ENCODE measurements around the gene YTHDC2.
A peak's percentile ranks its signal among the peaks of the same experiment; 100 is the strongest.

The YTHDC2 gene

DNA sequence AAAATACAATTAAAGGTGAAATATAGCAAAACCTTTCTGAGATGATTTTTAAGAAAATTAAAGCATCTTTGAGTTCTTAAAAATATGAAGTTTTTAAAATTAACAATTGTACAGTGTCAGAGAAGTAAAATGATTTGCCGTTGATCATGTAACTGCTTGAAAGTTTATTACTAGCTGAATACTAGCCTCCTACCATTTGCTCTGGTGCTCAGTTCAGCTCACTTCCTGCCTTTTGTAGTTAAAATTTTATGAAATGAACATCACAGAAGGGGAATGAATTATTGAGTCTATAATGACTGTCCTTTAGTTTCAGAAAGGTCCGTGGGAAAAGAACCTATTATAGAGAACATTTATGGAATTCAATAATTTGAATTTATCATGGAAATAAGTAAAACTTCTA, 9.7 kb downstream of the YTHDC2 start:
- Histone ChIP-seq H3K27ac (ENCODE audit: poor library complexity, severe bottlenecking) (no peak overlapping the region), H3K9me3 (ENCODE audit: severe bottlenecking) (no peaks in the 10 kb centered on the region), H3K4me1 (ENCODE audit: insufficient read depth, poor library complexity, severe bottlenecking) (peaks cover 43% of the 10 kb centered on the region), H3K4me3 (ENCODE audit: severe bottlenecking) (no peak overlapping the region), H3K36me3 (ENCODE audit: low read depth) (peaks cover 64% of the 10 kb centered on the region), H3K27me3 (ENCODE audit: insufficient read depth, poor library complexity, severe bottlenecking) (no peaks in the 10 kb centered on the region)
- no peak for ATAC-seq (ENCODE audit: low read depth)
- TF ChIP-seq, protein P1, sequence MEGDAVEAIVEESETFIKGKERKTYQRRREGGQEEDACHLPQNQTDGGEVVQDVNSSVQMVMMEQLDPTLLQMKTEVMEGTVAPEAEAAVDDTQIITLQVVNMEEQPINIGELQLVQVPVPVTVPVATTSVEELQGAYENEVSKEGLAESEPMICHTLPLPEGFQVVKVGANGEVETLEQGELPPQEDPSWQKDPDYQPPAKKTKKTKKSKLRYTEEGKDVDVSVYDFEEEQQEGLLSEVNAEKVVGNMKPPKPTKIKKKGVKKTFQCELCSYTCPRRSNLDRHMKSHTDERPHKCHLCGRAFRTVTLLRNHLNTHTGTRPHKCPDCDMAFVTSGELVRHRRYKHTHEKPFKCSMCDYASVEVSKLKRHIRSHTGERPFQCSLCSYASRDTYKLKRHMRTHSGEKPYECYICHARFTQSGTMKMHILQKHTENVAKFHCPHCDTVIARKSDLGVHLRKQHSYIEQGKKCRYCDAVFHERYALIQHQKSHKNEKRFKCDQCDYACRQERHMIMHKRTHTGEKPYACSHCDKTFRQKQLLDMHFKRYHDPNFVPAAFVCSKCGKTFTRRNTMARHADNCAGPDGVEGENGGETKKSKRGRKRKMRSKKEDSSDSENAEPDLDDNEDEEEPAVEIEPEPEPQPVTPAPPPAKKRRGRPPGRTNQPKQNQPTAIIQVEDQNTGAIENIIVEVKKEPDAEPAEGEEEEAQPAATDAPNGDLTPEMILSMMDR (IDR thresholded peaks at IDR 0.05; ENCODE audit: poor library complexity, severe bottlenecking), result no peak
- no peak for DNase-seq (ENCODE audit: low spot score)

DNA sequence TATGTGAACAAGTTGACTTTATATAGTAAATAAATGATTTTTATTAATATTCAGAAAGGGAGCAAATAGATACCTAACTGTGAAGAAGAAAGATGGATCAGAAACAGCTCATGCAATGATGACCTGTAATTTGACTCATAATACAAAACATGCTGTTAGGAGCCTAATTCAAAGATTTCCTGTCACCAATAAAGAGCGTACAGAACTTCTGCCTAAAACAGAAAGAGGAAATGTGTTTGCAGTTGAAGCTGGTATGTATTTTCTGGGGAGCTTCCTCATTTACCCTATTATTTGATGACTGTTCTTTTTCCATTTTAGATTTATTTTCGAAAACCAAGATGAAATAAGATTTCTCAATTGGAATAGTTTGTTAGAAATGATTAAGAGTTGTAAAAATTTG, 11.4 kb downstream of the YTHDC2 start:
- peaks cover 44% of the 10 kb centered on the region for H3K4me1 ChIP-seq (ENCODE audit: insufficient read depth, poor library complexity, severe bottlenecking)
- no peaks in the 10 kb centered on the region for H3K27me3 ChIP-seq (ENCODE audit: insufficient read depth, poor library complexity, severe bottlenecking)
- DNase-seq (ENCODE audit: low spot score), result no peak
- ATAC-seq (ENCODE audit: low read depth), result no peak
- no peak overlapping the region for H3K4me3 ChIP-seq (ENCODE audit: severe bottlenecking)
- TF ChIP-seq, protein P1 (IDR thresholded peaks at IDR 0.05; ENCODE audit: poor library complexity, severe bottlenecking), result no peak
- peaks cover 58% of the 10 kb centered on the region for H3K36me3 ChIP-seq (ENCODE audit: low read depth)
- H3K9me3 ChIP-seq (ENCODE audit: severe bottlenecking), result no peaks in the 10 kb centered on the region
- no peak overlapping the region for H3K27ac ChIP-seq (ENCODE audit: poor library complexity, severe bottlenecking)

DNA sequence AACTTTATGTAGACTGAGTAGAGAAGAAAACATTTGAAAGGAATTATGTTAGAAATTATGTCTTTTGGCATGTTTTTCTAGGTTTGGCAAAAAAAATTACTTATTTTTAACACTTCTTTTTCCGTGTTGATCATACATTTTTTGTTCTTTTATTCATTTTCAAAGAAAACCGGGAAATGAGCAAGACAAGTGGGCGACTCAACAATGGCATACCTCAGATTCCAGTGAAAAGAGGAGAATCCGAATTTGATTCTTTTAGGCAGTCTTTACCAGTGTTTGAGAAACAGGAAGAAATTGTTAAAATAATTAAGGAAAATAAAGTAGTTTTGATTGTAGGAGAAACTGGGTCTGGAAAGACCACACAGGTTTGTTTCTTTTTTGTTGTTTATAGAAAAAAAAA, 12.9 kb downstream of the YTHDC2 start:
- Histone ChIP-seq H3K4me3 (ENCODE audit: severe bottlenecking) (no peak overlapping the region), H3K9me3 (ENCODE audit: severe bottlenecking) (no peaks in the 10 kb centered on the region), H3K27me3 (ENCODE audit: insufficient read depth, poor library complexity, severe bottlenecking) (no peaks in the 10 kb centered on the region), H3K27ac (ENCODE audit: poor library complexity, severe bottlenecking) (peak overlapping the region; percentile 4), H3K4me1 (ENCODE audit: insufficient read depth, poor library complexity, severe bottlenecking) (peaks cover 44% of the 10 kb centered on the region), H3K36me3 (ENCODE audit: low read depth) (peaks cover 59% of the 10 kb centered on the region)
- no peak for DNase-seq (ENCODE audit: low spot score)
- TF ChIP-seq, protein P1 (IDR thresholded peaks at IDR 0.05; ENCODE audit: poor library complexity, severe bottlenecking), result no peak
- ATAC-seq (ENCODE audit: low read depth), result 0 out of 3 replicates have a peak, but pooled peaks have one; percentile 40

DNA sequence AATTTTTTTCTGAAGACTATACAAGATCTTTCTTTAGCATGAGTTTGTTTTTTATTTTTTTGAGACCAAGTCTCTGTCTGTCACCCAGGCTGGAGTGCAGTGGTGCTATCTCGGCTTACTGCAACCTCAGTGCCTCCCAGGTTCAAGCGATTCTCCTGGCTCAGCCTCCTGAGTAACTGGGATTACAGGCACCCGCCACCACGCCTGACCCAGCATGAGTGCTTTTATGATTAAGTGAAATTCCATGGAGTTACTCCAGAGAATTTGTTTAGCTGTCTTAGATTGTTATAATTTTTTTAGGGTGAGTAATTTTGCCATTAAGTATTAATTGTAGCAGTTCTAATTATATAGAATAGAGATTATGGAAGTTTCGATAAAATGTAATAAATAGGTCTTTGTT, 14.3 kb downstream of the YTHDC2 start:
- no peaks in the 10 kb centered on the region for H3K27me3 ChIP-seq (ENCODE audit: insufficient read depth, poor library complexity, severe bottlenecking)
- TF ChIP-seq, protein P1 (IDR thresholded peaks at IDR 0.05; ENCODE audit: poor library complexity, severe bottlenecking), result no peak
- H3K36me3 ChIP-seq (ENCODE audit: low read depth), result peaks cover 70% of the 10 kb centered on the region
- H3K4me3 ChIP-seq (ENCODE audit: severe bottlenecking), result no peak overlapping the region
- ATAC-seq (ENCODE audit: low read depth) (no peak), DNase-seq (ENCODE audit: low spot score) (no peak)
- peaks cover 44% of the 10 kb centered on the region for H3K4me1 ChIP-seq (ENCODE audit: insufficient read depth, poor library complexity, severe bottlenecking)
- no peaks in the 10 kb centered on the region for H3K9me3 ChIP-seq (ENCODE audit: severe bottlenecking)
- no peak overlapping the region for H3K27ac ChIP-seq (ENCODE audit: poor library complexity, severe bottlenecking)

DNA sequence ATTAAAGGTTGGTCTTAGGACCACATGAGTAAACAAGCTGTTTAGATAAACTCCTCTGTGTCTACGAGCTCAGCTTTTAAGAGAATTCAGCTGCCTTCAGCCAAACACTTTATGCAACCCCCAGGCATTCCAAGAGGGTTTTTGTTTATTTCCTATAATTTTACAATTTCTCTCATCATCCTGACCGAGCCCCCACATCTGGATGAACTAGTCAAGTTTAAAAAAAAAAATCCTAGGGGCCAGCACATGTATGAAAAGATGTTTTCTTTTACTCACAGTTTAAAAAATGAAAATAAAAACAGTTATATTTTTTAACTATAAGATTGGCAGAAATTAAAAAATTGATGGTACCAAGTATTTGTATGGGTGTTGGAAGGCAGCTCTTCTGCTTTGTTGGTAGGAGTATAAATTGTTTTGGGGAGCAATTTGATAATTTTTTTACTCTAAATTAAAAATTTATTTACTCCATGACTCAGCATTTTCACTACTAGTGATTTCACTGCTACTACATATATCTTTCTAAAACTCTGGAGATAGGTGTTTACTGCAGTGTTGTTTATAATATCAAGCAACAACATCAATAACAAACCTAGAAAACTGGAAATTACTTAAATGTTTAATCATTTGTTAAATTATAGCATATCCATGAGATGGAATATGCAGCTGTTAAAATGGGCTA, 18.1 kb downstream of the YTHDC2 start:
- DNase-seq (ENCODE audit: low spot score), result no peak
- no peak for ATAC-seq (ENCODE audit: low read depth)
- no peaks in the 10 kb centered on the region for H3K27me3 ChIP-seq (ENCODE audit: insufficient read depth, poor library complexity, severe bottlenecking)
- peaks cover 14% of the 10 kb centered on the region for H3K4me1 ChIP-seq (ENCODE audit: insufficient read depth, poor library complexity, severe bottlenecking)
- H3K27ac ChIP-seq (ENCODE audit: poor library complexity, severe bottlenecking), result no peak overlapping the region
- no peaks in the 10 kb centered on the region for H3K9me3 ChIP-seq (ENCODE audit: severe bottlenecking)
- peaks cover 77% of the 10 kb centered on the region for H3K36me3 ChIP-seq (ENCODE audit: low read depth)
- H3K4me3 ChIP-seq (ENCODE audit: severe bottlenecking), result no peak overlapping the region
- TF ChIP-seq, protein P1 (IDR thresholded peaks at IDR 0.05; ENCODE audit: poor library complexity, severe bottlenecking), result no peak
